ENCODE data around the gene VSIG8. TPM values are rescaled to one million over a fixed set of nuclear protein-coding genes. Genes with fewer than 3 reads are reported as not detected.

VSIG8 gene
- total RNA-seq, 1 experiment from 2014 or later = not detected

- Histone ChIP-seq H3K9me3 (ENCODE audit: control insufficient read depth in 1 of 2, insufficient read depth in 1 of 2, low read depth in 1 of 2, low read length in 2 of 2) (no peaks in the 10 kb centered on the region), H3K27ac (ENCODE audit: low read depth, low read length) (no peak overlapping the region), H3K9me2 (ENCODE audit: insufficient read depth) (no peaks in the 10 kb centered on the region), H4K20me1 (ENCODE audit: insufficient read depth) (no peaks in the 10 kb centered on the region), H2AFZ (ENCODE audit: low read depth, low read length, poor library complexity, severe bottlenecking) (no peak overlapping the region), H3K79me2 (ENCODE audit: insufficient read depth, low read length) (no peaks in the 10 kb centered on the region), H3K9ac (ENCODE audit: low read length) (no peak overlapping the region), H3K36me3 (ENCODE audit: control insufficient read depth in 1 of 2, insufficient read depth in 2 of 2, low read length in 2 of 2) (no peaks in the 10 kb centered on the region), H3K4me3 (replicated peaks in 1 of 2; ENCODE audit: low read depth in 1 of 2, low read length in 2 of 2) (no peak overlapping the region), H3K27me3 (ENCODE audit: insufficient read depth, low read length) (peaks cover 13% of the 10 kb centered on the region; the same call in 1 of the 2 replicates), H3K4me1 (ENCODE audit: control insufficient read depth in 1 of 2, insufficient read depth in 2 of 2, low read length in 2 of 2) (no peaks in the 10 kb centered on the region), H3K4me2 (ENCODE audit: low read length) (no peak overlapping the region)
- intact Hi-C loops (cut with micrococcal nuclease) = no loop called here
- ChIA-PET CTCF (interaction anchor here (1.3 kb wide), 1 partner anchor 17 kb away, joined by 6 read pairs; no protein-coding TSS in a partner anchor), RAD21 (ENCODE audit: low non-redundant PET in 1 of 2, low total read pairs in 2 of 2, uncharacterized antibody in 2 of 2, unreplicated experiment in 2 of 2) (no interaction called here), POLR2A (no interaction called here)
- no peak for TF ChIP-seq EGR1 (IDR thresholded peaks at IDR 0.05; ENCODE audit: low read depth)
- no peak for TF ChIP-seq SP1 (IDR thresholded peaks at IDR 0.05; ENCODE audit: low read depth)
- no peak for TF ChIP-seq EZH2phosphoT487 (IDR thresholded peaks at IDR 0.05; ENCODE audit: borderline replicate concordance)
- no peak for TF ChIP-seq RAD21 (IDR thresholded peaks at IDR 0.05; ENCODE audit: low read depth)
- no peak for TF ChIP-seq SRF (IDR thresholded peaks at IDR 0.05; ENCODE audit: low read depth)
- no peak for TF ChIP-seq POLR2AphosphoS5 (IDR thresholded peaks at IDR 0.05; ENCODE audit: low read depth, low read length)
- TF ChIP-seq ZNF274 (IDR thresholded peaks at IDR 0.05; ENCODE audit: low read depth, low read length) = no peak
- no peak for TF ChIP-seq TCF7L2 (IDR thresholded peaks at IDR 0.05; ENCODE audit: borderline replicate concordance, extremely low read depth, insufficient read depth, insufficient read length)
- no peak for TF ChIP-seq EZH2 (IDR thresholded peaks at IDR 0.05)
- no peak for TF ChIP-seq JUND (IDR thresholded peaks at IDR 0.05)
- no peak for TF ChIP-seq MAX (IDR thresholded peaks at IDR 0.05)
- TF ChIP-seq YY1 (IDR thresholded peaks at IDR 0.05; ENCODE audit: extremely low read depth, insufficient replicate concordance, low read depth, low read length) = no peak
- no peak for TF ChIP-seq CBX3 (IDR thresholded peaks at IDR 0.05; ENCODE audit: low read depth)
- no peak for TF ChIP-seq CTCF (IDR thresholded peaks at IDR 0.05 in 2 of 3, conservative IDR thresholded peaks at IDR 0.05 in 1 of 3; ENCODE audit: borderline replicate concordance in 1 of 3, insufficient read depth in 1 of 3, low read depth in 2 of 3, low read length in 2 of 3)
- no peak for DNase-seq (ENCODE audit: low read depth, low spot score)
- ATAC-seq = no peak
- BruUV-seq (replicated peaks) = no TSS peak
Measured at GRCh38 chr1:159815926-159816325, 46.5 kb downstream of the VSIG8 start.
